Effector memory CD4-positive, alpha-beta T cell (primary cell): ENCODE measurements around the gene HACL1.

Experiments
- DNase-seq, 3 donors: peaks; one replicate each; pipeline ENCODE4 v3.0.0-alpha.2; 2020
- H3K27ac ChIP-seq: 2 replicates; pipeline ENCODE4 v1.7.0; 2013; ENCODE audit warnings: mild to moderate bottlenecking, low read length, moderate library complexity; ENCODE audit not compliant: insufficient read depth, poor library complexity, severe bottlenecking
- H3K27me3 ChIP-seq: replicated peaks from 2 replicates; pipeline ENCODE4 v1.7.0; 2013; ENCODE audit warnings: mild to moderate bottlenecking, low read length; ENCODE audit not compliant: insufficient read depth, control insufficient read depth, poor library complexity, severe bottlenecking
- H3K36me3 ChIP-seq: 2 replicates; pipeline ENCODE4 v1.7.0; 2013; ENCODE audit warnings: mild to moderate bottlenecking, low read length, moderate library complexity; ENCODE audit not compliant: control insufficient read depth, insufficient read depth
- H3K4me1 ChIP-seq: 2 replicates; pipeline ENCODE4 v1.7.0; 2013; ENCODE audit warnings: low read length, mild to moderate bottlenecking; ENCODE audit not compliant: control insufficient read depth, insufficient read depth, poor library complexity, severe bottlenecking
- H3K4me3 ChIP-seq: 2 replicates; pipeline ENCODE4 v1.7.0; 2013; ENCODE audit warnings: low read length, low read depth, mild to moderate bottlenecking; ENCODE audit not compliant: insufficient read depth, poor library complexity, severe bottlenecking
- H3K9me3 ChIP-seq: 2 replicates; pipeline ENCODE4 v1.7.0; 2013; ENCODE audit warnings: mild to moderate bottlenecking, low read length, moderate library complexity; ENCODE audit not compliant: control insufficient read depth

Gene HACL1

DNA sequence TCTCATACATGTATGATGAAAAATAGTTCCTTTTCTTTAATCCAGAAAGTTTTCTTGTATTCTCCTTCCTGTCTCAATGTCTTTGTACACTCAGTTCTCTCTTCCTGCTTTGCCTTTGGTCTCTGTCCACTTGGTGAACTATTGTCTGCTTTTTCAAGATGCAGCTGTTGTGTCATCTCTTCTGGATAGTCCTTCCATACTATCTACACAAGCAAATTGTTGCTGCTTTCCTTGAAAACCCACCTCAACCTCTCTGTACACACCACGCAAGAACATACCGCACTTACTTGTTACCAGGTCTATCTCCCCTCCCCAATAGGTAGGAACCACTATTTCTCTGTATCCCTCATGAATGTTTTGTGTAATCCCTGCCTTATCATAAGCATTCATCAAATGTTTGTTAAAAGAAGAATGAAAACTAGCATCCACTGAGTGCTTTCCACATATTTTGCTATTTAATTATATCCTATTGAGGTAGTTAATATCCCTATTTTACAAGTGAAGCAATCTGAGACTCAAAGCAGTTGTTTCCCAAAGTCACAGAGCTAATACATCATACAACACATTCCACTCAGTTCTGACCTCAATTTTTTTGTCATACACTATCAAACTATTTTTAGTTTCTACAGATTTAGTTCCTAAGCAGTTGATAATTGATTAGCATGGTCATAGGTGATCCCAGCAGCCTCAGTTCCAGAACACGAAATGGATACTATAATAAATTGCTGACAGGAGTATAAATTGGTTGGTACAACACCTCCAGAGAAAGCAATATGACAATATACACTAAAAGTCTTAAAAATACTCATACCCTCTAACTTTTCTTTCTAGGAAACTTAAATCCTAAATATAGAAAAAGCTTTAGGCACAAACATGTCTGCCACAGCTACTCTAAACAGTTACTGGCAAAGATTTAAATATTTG is 19.6 kb downstream of the HACL1 start:
- no peaks in the 10 kb centered on the region for H3K9me3 ChIP-seq

DNA sequence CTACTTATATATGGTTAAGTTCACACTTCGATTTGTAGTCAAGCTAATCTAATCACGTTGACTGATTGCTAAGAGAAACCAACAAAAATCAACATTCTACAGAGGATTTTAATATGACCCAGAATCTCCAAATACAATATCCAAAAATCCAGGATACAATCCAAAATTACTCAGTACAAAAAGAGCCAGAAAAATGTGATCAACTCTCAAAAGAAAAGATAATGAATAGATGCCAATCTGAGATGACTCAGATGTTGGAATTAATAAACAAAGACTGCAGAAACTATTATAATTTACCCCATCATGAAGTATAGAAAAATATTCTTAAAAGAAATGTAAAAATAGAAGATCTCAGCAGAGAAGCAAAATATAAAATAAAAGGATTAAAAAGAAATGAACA is 22.3 kb downstream of the HACL1 start:
- H3K9me3 ChIP-seq: no peaks in the 10 kb centered on the region
- H3K4me3 ChIP-seq: no peak overlapping the region
- H3K4me1 ChIP-seq: no peaks in the 10 kb centered on the region
- H3K36me3 ChIP-seq: peaks cover 36% of the 10 kb centered on the region
- H3K27ac ChIP-seq: no peak overlapping the region
- DNase-seq: no peak
- H3K27me3 ChIP-seq: no peaks in the 10 kb centered on the region

More for the DNA sequence above, 19.6 kb downstream of the HACL1 start:
- no peak for DNase-seq
- no peaks in the 10 kb centered on the region for H3K27me3 ChIP-seq
- no peaks in the 10 kb centered on the region for H3K4me1 ChIP-seq
- H3K4me3 ChIP-seq: no peak overlapping the region
- H3K36me3 ChIP-seq: peaks cover 50% of the 10 kb centered on the region
- H3K27ac ChIP-seq: no peak overlapping the region

DNA sequence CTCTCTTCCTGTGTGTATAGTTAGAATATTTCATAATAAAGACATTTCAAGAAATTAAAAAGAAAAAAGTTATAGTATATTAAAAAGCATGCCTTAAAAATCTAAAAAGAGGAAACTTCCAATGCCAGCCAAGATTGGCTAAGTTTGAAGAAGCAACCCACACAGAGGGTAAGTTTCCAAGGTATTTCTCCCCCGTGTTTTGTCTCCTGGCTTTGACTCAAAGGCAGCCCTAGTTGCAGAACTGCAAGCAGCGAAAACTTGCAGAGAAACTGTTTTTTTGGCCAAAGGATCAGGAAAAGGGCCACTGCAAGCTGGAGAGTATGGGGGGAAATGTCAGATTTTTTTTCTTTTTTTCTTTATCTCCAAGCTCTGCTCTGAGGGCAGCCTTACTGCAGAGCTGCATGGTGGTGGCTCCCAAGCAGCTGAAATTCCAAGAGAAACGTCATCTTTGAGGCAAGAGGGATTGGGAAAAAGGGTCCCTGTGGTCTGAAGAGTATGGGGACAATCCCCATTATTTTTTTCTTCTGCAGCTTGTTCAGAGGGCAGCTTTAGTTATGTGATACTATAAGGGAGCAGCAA is 23.0 kb downstream of the HACL1 start:
- H3K27me3 ChIP-seq: no peaks in the 10 kb centered on the region
- H3K9me3 ChIP-seq: no peaks in the 10 kb centered on the region
- H3K4me1 ChIP-seq: no peaks in the 10 kb centered on the region
- H3K4me3 ChIP-seq: no peak overlapping the region
- DNase-seq: no peak
- H3K36me3 ChIP-seq: peaks cover 38% of the 10 kb centered on the region
- H3K27ac ChIP-seq: no peak overlapping the region

DNA sequence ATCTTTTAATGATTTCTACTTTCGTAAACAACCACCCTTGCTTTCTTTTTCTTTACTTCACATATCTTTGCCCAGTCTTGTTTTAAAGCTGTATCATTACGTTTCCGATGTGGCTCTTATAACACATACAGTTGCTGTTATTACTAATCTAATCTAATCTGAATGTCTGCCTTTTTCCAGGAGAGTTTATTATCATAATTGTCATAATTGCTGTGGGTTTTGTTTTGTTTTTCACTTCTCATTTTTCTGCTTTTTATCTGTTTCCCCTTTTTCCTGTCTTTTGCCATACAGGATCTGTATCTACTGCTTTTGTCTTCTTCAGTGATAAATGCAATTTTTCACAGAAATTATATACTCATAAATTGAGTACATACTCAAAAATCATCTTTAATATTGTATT is 24.9 kb downstream of the HACL1 start:
- Histone ChIP-seq H3K36me3 (peaks cover 37% of the 10 kb centered on the region), H3K4me3 (no peak overlapping the region), H3K27me3 (no peaks in the 10 kb centered on the region), H3K27ac (no peak overlapping the region), H3K4me1 (no peaks in the 10 kb centered on the region), H3K9me3 (no peaks in the 10 kb centered on the region)
- DNase-seq: no peak

DNA sequence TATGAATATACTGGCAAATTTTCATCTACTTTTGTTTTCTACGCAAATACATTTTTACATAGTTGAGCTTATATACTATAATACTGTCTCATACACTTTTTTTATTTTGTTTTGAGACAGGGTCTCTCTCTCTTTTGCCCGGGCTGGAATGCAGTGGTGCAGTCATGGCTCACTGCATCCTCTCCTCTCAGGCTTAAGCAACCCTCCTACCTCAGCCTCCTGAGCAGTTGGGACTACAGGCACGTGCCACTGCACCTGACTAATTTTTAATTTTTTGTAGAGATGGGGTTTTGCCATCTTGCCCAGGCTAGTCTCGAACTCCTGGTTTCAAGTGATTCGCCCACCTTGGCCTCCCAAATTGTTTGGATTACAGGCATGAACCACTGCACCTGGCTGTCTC is 25.9 kb downstream of the HACL1 start:
- H3K27me3 ChIP-seq: no peaks in the 10 kb centered on the region
- no peaks in the 10 kb centered on the region for H3K4me1 ChIP-seq
- DNase-seq: no peak
- H3K27ac ChIP-seq: no peak overlapping the region
- peaks cover 44% of the 10 kb centered on the region for H3K36me3 ChIP-seq
- no peaks in the 10 kb centered on the region for H3K9me3 ChIP-seq
- no peak overlapping the region for H3K4me3 ChIP-seq

DNA sequence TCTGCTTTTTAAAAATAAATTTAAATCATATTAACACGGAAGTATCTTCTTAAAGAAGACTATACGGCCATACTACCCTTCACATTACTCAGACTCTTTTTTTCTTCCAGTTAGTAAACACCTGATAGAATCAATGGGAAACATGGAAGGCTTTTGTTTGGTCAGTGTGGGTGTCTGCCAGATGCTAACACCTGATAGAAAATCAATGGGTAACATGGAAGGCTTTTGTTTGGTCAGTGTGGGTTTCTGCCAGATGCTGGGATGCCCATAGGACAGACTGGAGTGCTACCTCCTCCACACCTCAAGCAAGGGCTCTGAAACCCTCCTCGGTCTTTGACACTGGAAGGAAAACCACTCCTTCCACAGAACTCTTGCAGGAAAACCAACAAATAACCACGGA is 29.2 kb downstream of the HACL1 start:
- H3K36me3 ChIP-seq: peaks cover 51% of the 10 kb centered on the region
- no peaks in the 10 kb centered on the region for H3K27me3 ChIP-seq

DNA sequence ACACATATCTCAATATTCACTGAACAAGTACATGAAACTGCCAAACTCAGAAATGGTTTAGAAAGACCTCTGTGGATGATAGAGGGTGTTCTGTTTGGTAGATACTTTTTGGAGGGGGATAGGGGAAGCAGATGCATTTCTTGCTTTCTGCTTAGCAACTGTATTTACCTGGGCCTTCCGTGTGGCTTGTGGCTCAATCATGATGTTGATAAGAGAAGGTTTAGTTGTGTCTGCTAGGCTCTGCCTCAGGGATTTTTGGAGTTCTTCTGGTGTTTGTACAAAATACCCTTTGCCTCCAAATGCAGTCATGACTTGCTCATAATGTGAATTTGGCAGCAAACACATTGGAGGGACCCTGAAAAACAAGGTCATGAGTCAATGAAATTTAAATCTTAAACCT is 38.2 kb downstream of the HACL1 start:
- no peak for DNase-seq
- no peak overlapping the region for H3K27ac ChIP-seq

More for the DNA sequence above, 29.2 kb downstream of the HACL1 start:
- H3K4me3 ChIP-seq: no peak overlapping the region
- no peak overlapping the region for H3K27ac ChIP-seq
- H3K4me1 ChIP-seq: no peaks in the 10 kb centered on the region
- no peaks in the 10 kb centered on the region for H3K9me3 ChIP-seq
- DNase-seq: no peak

DNA sequence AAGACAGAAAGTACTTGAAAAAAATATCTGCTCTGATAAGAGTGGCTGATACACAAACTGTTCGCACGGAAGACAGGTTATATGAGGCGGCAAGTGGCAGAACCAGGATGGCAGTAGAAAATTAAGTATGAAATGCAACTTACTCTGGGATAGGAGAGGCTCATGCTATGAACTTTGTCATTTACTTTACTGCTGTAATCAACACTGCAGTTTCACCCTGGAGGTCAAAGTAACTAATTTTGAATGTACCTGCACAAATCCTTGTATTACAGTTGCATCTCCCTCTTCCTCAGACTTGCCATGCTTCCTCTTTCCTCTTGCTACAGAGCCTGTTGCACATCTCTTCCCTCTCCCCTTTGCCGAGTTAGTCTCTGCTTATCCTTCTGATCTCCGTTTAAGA is 38.8 kb downstream of the HACL1 start:
- DNase-seq: no peak
- H3K36me3 ChIP-seq: peaks cover 55% of the 10 kb centered on the region
- no peak overlapping the region for H3K4me3 ChIP-seq
- no peaks in the 10 kb centered on the region for H3K4me1 ChIP-seq
- no peak overlapping the region for H3K27ac ChIP-seq
- H3K9me3 ChIP-seq: no peaks in the 10 kb centered on the region
- no peaks in the 10 kb centered on the region for H3K27me3 ChIP-seq

More for the DNA sequence above, 38.2 kb downstream of the HACL1 start:
- H3K36me3 ChIP-seq: peaks cover 61% of the 10 kb centered on the region
- no peaks in the 10 kb centered on the region for H3K9me3 ChIP-seq
- H3K27me3 ChIP-seq: no peaks in the 10 kb centered on the region
- no peak overlapping the region for H3K4me3 ChIP-seq
- H3K4me1 ChIP-seq: no peaks in the 10 kb centered on the region

DNA sequence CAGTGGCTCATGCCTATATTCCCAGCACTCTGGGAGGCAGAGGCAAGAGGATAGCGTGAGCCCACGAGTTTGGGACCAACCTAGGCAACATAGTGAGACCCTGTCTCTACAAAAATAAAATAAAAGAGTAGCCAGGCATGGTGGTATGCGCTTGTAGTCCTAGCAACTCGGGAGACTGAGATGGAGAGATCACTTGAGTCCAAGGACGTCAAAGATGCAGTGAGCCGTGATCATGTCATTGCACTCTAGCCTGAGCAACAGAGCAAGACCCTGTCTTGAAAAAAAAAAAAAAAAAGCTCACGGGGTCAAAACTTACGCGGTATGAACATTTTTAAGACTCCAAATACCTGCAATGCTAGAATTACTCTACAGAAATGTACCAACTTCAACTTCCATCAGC is 42.8 kb downstream of the HACL1 start:
- Histone ChIP-seq H3K27me3 (no peaks in the 10 kb centered on the region), H3K9me3 (no peaks in the 10 kb centered on the region), H3K4me3 (no peak overlapping the region), H3K36me3 (peaks cover 25% of the 10 kb centered on the region), H3K27ac (no peak overlapping the region), H3K4me1 (peaks cover 11% of the 10 kb centered on the region)
- DNase-seq: no peak

DNA sequence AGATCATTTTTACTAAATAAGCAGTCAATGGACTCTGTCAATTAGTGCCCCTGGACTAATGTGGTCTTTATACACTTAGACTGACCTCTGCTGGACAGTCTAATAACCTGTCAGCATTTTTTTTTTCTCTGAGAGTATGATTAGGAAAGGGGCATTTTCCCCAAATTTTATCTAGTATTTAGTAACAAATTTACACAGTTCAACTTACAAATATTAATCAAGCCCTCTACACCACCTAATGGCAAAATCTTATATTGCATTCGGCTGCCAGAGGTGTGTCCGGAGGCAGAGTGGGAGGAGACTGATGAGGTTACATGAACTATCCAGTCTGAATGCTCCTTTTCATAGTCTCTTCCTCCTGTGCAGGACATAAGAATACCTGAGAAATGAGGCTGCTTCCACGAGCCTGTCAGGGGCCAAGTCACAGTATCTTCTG is 43.8 kb downstream of the HACL1 start:
- Histone ChIP-seq H3K27ac (no peak overlapping the region), H3K4me1 (peaks cover 11% of the 10 kb centered on the region), H3K36me3 (peaks cover 18% of the 10 kb centered on the region), H3K9me3 (no peaks in the 10 kb centered on the region), H3K27me3 (no peaks in the 10 kb centered on the region), H3K4me3 (no peak overlapping the region)
- DNase-seq: peak; percentile 32 to 47 (median 41)
